ENCODE data around the gene ST8SIA6. TPM values are rescaled to one million over a fixed set of nuclear protein-coding genes. Genes with fewer than 3 reads are reported as not detected.

The ST8SIA6 gene
- total RNA-seq, 1 experiment from 2014 or later, result not detected

- intact Hi-C loops (cut with micrococcal nuclease), result no loop called here
- Histone ChIP-seq H4K20me1 (ENCODE audit: low read length) (no peaks in the 10 kb centered on the region), H3K4me2 (ENCODE audit: low read length) (no peak overlapping the region), H3K27me3 (ENCODE audit: low read length) (no peaks in the 10 kb centered on the region), H3K4me1 (ENCODE audit: insufficient read depth, low read length) (no peaks in the 10 kb centered on the region), H3K4me3 (ENCODE audit: low read length) (no peak overlapping the region), H3K9me3 (ENCODE audit: low read length) (no peaks in the 10 kb centered on the region), H3F3A (ENCODE audit: low read length, unreplicated experiment) (no peaks in the 10 kb centered on the region), H3K27ac (ENCODE audit: low read length) (no peak overlapping the region), H3K36me3 (ENCODE audit: low read depth, low read length) (no peaks in the 10 kb centered on the region), H3K9ac (ENCODE audit: low read length) (no peak overlapping the region), H3K9me2 (replicated peaks; ENCODE audit: low read length) (no peaks in the 10 kb centered on the region), H3K79me2 (ENCODE audit: low read length) (no peaks in the 10 kb centered on the region), H2AFZ (ENCODE audit: low read length) (no peak overlapping the region)
- TF ChIP-seq EZH2phosphoT487 (IDR thresholded peaks at IDR 0.05; ENCODE audit: borderline replicate concordance, low read length), result no peak
- TF ChIP-seq, protein P1, sequence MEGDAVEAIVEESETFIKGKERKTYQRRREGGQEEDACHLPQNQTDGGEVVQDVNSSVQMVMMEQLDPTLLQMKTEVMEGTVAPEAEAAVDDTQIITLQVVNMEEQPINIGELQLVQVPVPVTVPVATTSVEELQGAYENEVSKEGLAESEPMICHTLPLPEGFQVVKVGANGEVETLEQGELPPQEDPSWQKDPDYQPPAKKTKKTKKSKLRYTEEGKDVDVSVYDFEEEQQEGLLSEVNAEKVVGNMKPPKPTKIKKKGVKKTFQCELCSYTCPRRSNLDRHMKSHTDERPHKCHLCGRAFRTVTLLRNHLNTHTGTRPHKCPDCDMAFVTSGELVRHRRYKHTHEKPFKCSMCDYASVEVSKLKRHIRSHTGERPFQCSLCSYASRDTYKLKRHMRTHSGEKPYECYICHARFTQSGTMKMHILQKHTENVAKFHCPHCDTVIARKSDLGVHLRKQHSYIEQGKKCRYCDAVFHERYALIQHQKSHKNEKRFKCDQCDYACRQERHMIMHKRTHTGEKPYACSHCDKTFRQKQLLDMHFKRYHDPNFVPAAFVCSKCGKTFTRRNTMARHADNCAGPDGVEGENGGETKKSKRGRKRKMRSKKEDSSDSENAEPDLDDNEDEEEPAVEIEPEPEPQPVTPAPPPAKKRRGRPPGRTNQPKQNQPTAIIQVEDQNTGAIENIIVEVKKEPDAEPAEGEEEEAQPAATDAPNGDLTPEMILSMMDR (conservative IDR thresholded peaks at IDR 0.05; ENCODE audit: low read depth, low read length), result no peak
- no peak for TF ChIP-seq EZH2 (IDR thresholded peaks at IDR 0.05; ENCODE audit: low read length, unreplicated experiment)
- ChIA-PET CTCF (no interaction called here), POLR2A (ENCODE audit: unreplicated experiment) (no interaction called here)
- no peak for ATAC-seq
- DNase-seq, result no peak
- BruUV-seq (replicated peaks), result no TSS peak
Observed at GRCh38 chr10:17452060-17452841, 2.1 kb downstream of the ST8SIA6 start.

DNA sequence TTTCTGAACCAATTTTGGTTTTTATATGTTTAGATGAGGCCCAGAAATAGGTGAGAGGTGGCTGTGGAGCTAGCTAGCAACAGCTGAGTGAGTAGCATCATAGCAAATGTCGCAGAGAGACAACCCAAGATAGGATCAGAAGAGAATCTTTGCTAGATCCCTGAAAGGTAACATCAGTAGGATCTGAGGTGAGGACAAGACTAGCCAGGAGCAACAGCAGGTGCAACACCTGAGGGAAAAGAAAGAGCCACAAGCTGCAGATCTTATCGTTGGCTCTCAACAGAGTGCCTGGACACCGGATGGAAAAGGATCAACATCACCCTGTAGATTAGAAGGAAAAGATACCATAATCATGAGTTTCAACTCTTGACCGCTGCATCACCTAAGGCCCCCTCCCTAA is 4.4 kb downstream of the ST8SIA6 start:
- H3K9me2 ChIP-seq (replicated peaks; ENCODE audit: low read length), result no peaks in the 10 kb centered on the region
- H3K27me3 ChIP-seq (ENCODE audit: low read length), result no peaks in the 10 kb centered on the region
- TF ChIP-seq, protein P1 (conservative IDR thresholded peaks at IDR 0.05; ENCODE audit: low read depth, low read length), result no peak
- no peak for TF ChIP-seq EZH2phosphoT487 (IDR thresholded peaks at IDR 0.05; ENCODE audit: borderline replicate concordance, low read length)
- no peak for TF ChIP-seq EZH2 (IDR thresholded peaks at IDR 0.05; ENCODE audit: low read length, unreplicated experiment)
- no peak overlapping the region for H3K4me2 ChIP-seq (ENCODE audit: low read length)
- H3K36me3 ChIP-seq (ENCODE audit: low read depth, low read length), result no peaks in the 10 kb centered on the region
- H3K4me1 ChIP-seq (ENCODE audit: insufficient read depth, low read length), result no peaks in the 10 kb centered on the region
- H3K79me2 ChIP-seq (ENCODE audit: low read length), result no peaks in the 10 kb centered on the region
- no peak overlapping the region for H3K27ac ChIP-seq (ENCODE audit: low read length)
- ChIA-PET CTCF (no interaction called here), POLR2A (ENCODE audit: unreplicated experiment) (no interaction called here)
- no peak overlapping the region for H3K9ac ChIP-seq (ENCODE audit: low read length)
- H3K9me3 ChIP-seq (ENCODE audit: low read length), result no peaks in the 10 kb centered on the region
- no peak overlapping the region for H2AFZ ChIP-seq (ENCODE audit: low read length)
- no peak for DNase-seq
- no peaks in the 10 kb centered on the region for H3F3A ChIP-seq (ENCODE audit: low read length, unreplicated experiment)
- intact Hi-C loops (cut with micrococcal nuclease), result no loop called here
- ATAC-seq, result no peak
- H4K20me1 ChIP-seq (ENCODE audit: low read length), result no peaks in the 10 kb centered on the region
- H3K4me3 ChIP-seq (ENCODE audit: low read length), result no peak overlapping the region
- BruUV-seq (replicated peaks), result no TSS peak

DNA sequence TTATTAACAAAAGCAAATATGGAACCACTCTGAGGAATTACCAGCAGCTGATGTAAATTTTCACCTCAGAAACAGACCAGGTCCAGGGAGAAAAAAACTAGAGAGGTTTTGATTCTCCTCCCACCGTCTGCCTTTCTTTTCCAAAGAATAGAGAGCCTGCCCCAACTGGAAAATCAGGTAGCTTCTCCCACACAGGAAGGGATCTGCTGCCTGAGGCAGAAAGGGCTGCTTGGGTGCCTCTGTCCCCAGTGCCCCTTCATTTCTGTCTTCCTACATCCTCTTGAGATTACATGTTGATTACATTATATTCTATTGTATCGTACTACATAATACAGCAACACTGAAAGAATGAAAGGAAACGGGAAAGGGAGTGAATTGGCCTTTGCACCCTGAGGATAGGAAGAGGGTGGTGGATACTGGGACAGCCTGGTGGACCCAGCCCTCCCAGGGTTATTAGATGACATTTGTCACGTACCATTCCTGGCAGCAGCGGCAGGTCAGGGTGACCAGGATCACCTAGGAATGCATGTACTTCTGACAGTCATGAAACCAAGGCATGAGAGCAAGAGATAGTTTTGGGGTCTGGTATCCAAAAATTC is 8.9 kb downstream of the ST8SIA6 start:
- POLR2A ChIA-PET (ENCODE audit: unreplicated experiment), result interaction anchor here (0.7 kb wide), 1 partner anchor 124 kb away, joined by 7 read pairs; no protein-coding TSS in a partner anchor
- CTCF ChIA-PET, result no interaction called here
- BruUV-seq (replicated peaks), result no TSS peak
- Histone ChIP-seq H4K20me1 (ENCODE audit: low read length) (no peaks in the 10 kb centered on the region), H3F3A (ENCODE audit: low read length, unreplicated experiment) (no peaks in the 10 kb centered on the region), H3K79me2 (ENCODE audit: low read length) (no peaks in the 10 kb centered on the region), H2AFZ (ENCODE audit: low read length) (no peak overlapping the region), H3K4me1 (ENCODE audit: insufficient read depth, low read length) (no peaks in the 10 kb centered on the region), H3K9me3 (ENCODE audit: low read length) (no peaks in the 10 kb centered on the region), H3K27ac (ENCODE audit: low read length) (no peak overlapping the region), H3K9ac (ENCODE audit: low read length) (no peak overlapping the region), H3K27me3 (ENCODE audit: low read length) (no peaks in the 10 kb centered on the region), H3K4me2 (ENCODE audit: low read length) (no peak overlapping the region), H3K36me3 (ENCODE audit: low read depth, low read length) (no peaks in the 10 kb centered on the region), H3K9me2 (replicated peaks; ENCODE audit: low read length) (no peaks in the 10 kb centered on the region), H3K4me3 (ENCODE audit: low read length) (no peak overlapping the region)
- intact Hi-C loops (cut with micrococcal nuclease), result no loop called here
- DNase-seq (peak; percentile 6), ATAC-seq (no peak)
- no peak for TF ChIP-seq EZH2 (IDR thresholded peaks at IDR 0.05; ENCODE audit: low read length, unreplicated experiment)
- TF ChIP-seq EZH2phosphoT487 (IDR thresholded peaks at IDR 0.05; ENCODE audit: borderline replicate concordance, low read length), result no peak
- TF ChIP-seq, protein P1 (conservative IDR thresholded peaks at IDR 0.05; ENCODE audit: low read depth, low read length), result no peak
